Type B pancreatic cell (in vitro differentiated cells): ENCODE data around the gene METTL8. TPM values are rescaled to one million over a fixed set of nuclear protein-coding genes. Genes with fewer than 3 reads are reported as not detected.

Experiments used
- DNase-seq: peaks from one replicate; pipeline ENCODE4 v3.0.0; 2021; ENCODE audit warnings: mixed read lengths; ENCODE audit not compliant: unreplicated experiment; ENCODE audit errors: extremely low spot score
- H3K27ac Mint-ChIP-seq: 2 replicates; pipeline ENCODE4 v1.8.0; 2021; ENCODE audit warnings: mild to moderate bottlenecking, mixed read lengths
- H3K27me3 Mint-ChIP-seq: 2 replicates; pipeline ENCODE4 v1.8.0; 2021; ENCODE audit warnings: mixed read lengths
- H3K36me3 Mint-ChIP-seq: 2 replicates; pipeline ENCODE4 v1.8.0; 2021; ENCODE audit warnings: mixed read lengths
- H3K4me1 Mint-ChIP-seq: one replicate; pipeline ENCODE4 v1.8.0; 2021; ENCODE audit warnings: mixed read lengths; ENCODE audit not compliant: unreplicated experiment
- H3K4me3 Mint-ChIP-seq: 2 replicates; pipeline ENCODE4 v1.8.0; 2021; ENCODE audit warnings: mild to moderate bottlenecking, mixed read lengths
- H3K9me3 Mint-ChIP-seq: 2 replicates; pipeline ENCODE4 v1.8.0; 2021; ENCODE audit warnings: mixed read lengths
- CTCF ChIP-seq: fragments of 200-600 bp; sonication (generic); conservative IDR thresholded peaks from 2 replicates; pipeline ENCODE4 v1.5.0; 2021; ENCODE audit warnings: antibody characterized with exemption, mild to moderate bottlenecking
- total RNA-seq: library from RNA; stranded (reverse); gene quantifications from 2 replicates; pipeline ENCODE4 v1.2.1, GENCODE V29; 2021; ENCODE audit warnings: low replicate concordance

Gene METTL8
- total RNA-seq, 1 donor from 2014 or later: 30.4 TPM

- no peaks in the 10 kb centered on the region for H3K9me3 Mint-ChIP-seq
- DNase-seq: peak; percentile 96
- H3K36me3 Mint-ChIP-seq: peaks cover 29% of the 10 kb centered on the region
- H3K27me3 Mint-ChIP-seq: no peaks in the 10 kb centered on the region
- no peak for TF ChIP-seq CTCF
- peaks cover 23% of the 10 kb centered on the region for H3K4me1 Mint-ChIP-seq
- H3K4me3 Mint-ChIP-seq: peak within 1 kb of the TSS; percentile 95
- H3K27ac Mint-ChIP-seq: peak within 1 kb of the TSS; percentile 97
Measured at GRCh38 chr2:171434013-171434989, 511 bp upstream of the METTL8 start, which contains the start of gene DCAF17. Gene DCAF17, plus strand, starts transcription at chr2:171434226. Its CDS starts 352 bp downstream, at chr2:171434578.

GRCh38 chr2:171432969-171433762 lies 624 bp downstream of the METTL8 start:
- no peak for DNase-seq
- Mint-ChIP-seq H3K27me3 (no peaks in the 10 kb centered on the region), H3K4me1 (peaks cover 23% of the 10 kb centered on the region), H3K4me3 (peak overlapping the region; percentile 95), H3K36me3 (peaks cover 23% of the 10 kb centered on the region), H3K9me3 (no peaks in the 10 kb centered on the region), H3K27ac (peak overlapping the region; percentile 97)
- TF ChIP-seq CTCF: no peak

- H3K27ac Mint-ChIP-seq: peak overlapping the region; percentile 97
- no peaks in the 10 kb centered on the region for H3K27me3 Mint-ChIP-seq
- peaks cover 15% of the 10 kb centered on the region for H3K36me3 Mint-ChIP-seq
- H3K9me3 Mint-ChIP-seq: no peaks in the 10 kb centered on the region
- no peak for DNase-seq
- H3K4me1 Mint-ChIP-seq: peaks cover 23% of the 10 kb centered on the region
- no peak for TF ChIP-seq CTCF
- peak overlapping the region; percentile 95 for H3K4me3 Mint-ChIP-seq
Measured at GRCh38 chr2:171432206-171432968, 1.4 kb downstream of the METTL8 start.

- no peak for TF ChIP-seq CTCF
- no peak for DNase-seq
- H3K9me3 Mint-ChIP-seq: no peaks in the 10 kb centered on the region
- H3K27me3 Mint-ChIP-seq: no peaks in the 10 kb centered on the region
- H3K4me1 Mint-ChIP-seq: peaks cover 23% of the 10 kb centered on the region
- H3K36me3 Mint-ChIP-seq: peaks cover 14% of the 10 kb centered on the region
- peak overlapping the region; percentile 95 for H3K4me3 Mint-ChIP-seq
- H3K27ac Mint-ChIP-seq: peak overlapping the region; percentile 97
Measured at GRCh38 chr2:171431677-171432167, 2.1 kb downstream of the METTL8 start.
